ENCODE measurements around the gene SLC22A6.
"Not testable (repeated sequence)": the region's sequence is repeated elsewhere in the genome, so short reads cannot be mapped to it uniquely, and the experiment has no call there.

The SLC22A6 gene

DNA sequence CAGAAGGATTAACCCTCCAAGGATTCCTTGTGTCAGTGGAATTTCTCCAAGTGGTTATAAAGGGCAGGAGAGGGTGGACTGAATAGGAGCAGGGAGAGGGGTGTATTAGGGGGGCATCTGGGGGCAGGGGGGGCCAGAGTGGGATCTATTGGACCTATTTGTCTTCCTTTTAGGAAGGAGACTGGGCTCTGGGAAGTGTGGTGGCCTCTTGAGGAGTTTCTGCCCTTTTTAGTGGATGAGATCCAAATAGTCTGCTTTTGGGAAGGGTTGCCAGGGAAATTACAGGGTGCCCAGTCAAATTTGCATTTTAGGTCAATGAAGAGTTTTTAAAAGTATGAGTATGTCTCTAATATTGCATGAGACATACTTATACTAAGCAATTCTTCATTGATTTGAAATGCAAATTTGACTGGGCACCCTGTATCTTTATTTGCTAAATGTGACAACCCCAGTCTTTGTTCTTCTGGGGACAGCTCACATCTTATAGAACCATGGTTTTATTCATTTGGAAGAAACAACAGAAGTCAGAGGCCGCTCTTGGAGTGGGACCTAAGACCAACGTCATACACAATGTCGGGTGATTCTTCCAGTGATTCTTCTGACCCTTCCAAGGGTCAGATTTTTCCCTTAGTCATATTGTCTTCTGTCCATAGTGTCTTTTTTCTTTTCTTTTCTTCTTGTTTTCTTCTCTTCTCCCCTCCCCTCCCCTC, 429 bp upstream of the SLC22A6 start:
- DNase-seq, result no peak

DNA sequence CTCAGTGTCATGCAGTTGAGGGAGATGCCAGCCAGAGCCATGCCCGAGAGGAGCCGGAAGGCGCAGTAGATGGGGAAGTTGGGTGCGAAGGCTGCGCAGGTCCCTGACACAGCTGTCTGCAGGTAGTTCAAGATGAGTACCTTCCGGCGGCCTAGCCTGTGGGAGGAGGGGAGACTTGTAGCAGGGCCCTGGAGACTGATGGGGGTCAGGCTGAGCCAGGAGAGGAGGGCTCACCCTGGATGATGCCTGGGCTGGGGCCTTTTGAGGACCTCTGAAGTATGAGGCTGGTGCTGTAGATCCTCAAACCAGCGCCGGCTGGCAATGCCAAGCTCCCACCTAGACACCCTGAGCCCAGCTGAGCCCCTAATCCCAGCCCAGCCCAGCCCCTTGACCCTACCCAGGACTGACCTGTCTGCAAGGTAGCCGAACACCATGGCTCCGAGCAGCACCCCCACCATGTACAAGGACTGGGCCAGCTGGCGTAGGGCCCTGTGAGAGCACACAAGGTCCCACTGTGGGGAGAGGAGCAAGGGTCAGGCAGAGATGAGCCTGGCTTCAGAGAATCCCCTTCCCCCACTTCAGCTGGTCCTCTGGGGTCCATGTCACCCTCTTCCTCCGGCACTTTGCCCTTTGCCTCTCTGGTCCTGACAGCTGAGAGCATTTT, 1.1 kb downstream of the SLC22A6 start:
- DNase-seq, result no peak

DNA sequence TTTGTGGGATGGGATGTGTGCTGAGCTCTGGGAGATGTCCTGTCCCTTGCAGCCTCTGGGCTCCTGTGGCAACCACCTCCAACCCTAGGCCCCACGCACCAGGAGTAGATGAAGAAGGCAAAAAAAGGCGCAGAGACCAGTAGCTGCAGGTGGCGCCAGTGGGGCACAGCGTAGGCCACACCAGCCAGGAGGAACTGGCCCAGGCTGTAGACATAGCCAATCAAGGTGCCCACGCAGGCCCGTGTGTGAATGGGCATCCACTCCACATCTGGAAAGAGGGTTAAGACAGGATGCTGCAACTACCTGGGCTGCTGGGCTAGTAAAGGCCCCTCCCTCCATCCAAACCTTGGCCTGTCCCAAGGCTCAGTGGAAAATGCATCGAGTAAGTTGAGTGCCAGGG, 3.0 kb downstream of the SLC22A6 start:
- DNase-seq, result no peak

DNA sequence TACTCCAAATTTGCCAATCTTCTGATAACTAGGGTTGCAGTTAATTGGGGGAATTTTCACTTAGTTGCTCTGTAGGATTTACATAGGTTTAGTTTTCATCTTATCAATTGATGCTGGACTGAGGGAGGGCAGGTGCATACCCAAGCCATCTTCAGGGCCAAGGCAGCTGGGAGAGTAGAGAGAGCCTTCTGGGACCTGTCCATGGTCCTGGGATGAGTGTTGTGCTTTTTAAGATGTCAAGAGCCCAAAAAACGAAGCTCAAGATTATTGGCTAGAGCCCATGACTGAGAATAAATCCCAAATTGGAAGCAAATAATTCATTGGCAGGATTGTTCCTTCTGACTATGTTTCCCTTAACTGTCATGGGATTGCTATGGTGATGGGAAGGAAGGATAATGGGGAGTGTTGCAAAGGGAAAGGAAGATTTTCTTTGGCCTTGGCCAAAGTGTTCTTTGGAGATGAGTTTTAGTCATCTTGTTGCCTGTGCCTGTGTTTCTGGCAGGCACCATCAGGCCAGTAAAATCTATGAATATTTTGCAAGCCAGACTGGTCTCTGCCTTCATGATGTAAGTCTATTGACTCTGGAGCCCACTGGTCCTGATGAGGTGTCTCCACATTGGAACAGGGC, 4.5 kb downstream of the SLC22A6 start:
- no peak for DNase-seq

DNA sequence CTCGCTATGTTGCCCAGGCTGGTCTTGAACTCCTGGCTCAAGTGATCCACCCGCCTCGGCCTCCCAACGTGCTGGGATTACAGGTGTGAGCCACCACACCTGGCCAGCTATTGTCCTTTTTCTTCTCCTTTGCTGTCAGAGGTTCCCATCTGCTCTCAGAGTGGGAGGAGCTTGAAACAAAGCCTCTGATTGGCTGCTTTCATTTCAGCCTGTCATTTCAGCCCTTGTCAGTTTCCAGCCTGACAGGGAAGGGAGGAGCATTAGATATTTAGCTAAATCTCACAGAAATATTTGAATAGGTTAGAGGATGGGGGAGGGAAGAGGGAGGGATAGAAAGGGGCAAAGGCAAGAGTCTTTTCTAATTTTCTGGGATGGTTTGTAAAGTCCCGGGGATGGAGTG, 8.7 kb downstream of the SLC22A6 start:
- no peak for DNase-seq

DNA sequence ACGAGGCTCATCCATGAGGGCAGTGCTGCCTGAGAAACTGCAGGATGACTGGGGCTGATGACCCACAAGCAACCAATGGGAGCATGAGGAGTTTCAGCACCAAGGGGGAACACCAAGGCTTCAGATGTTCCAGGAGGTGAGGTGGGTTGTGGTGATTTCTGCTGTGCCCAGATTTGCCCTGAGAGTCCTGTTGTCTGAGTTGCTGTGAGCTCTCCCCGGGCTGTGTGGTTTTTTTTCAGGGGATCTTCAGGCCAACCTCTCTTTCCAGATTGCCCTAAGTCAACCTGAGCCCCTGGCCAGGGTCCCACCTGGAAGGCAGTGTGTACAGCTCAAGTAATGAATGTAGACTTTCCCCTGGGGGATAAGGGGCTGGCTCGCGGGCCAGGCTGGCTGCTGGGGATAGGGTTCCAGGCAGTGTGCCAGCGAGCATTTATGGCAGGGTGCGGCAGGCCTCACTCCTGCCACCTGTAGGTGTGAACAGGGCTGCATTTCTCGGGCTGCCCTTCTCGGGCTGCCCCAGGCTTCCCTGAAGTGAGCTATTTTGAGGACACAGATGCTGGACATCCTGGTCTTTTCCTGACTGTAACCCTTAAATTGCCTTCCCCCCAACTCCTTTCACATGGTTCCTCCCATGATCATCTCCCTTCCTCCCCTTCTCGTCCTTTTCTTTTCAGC, 9.8 kb downstream of the SLC22A6 start:
- peak; percentile 8 for DNase-seq

DNA sequence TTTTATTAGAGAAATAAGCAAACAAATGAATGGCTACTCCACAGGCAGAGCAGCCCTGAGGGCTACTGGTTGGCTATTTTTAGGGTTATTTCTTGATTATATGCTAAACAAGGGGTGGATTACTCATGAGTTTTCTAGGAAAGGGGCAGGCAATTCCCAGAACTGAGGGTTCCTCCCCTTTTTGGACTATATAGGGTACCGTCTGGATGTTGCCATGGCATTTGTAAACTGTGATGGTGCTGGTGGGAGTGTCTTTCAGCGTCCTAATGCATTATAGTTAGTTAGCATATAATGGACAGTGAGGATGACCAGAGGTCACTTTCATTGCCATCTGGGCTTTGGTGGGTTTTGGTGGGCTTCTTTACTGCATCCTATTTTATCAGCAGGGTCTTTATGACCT, 19.2 kb downstream of the SLC22A6 start:
- DNase-seq, result no peak

DNA sequence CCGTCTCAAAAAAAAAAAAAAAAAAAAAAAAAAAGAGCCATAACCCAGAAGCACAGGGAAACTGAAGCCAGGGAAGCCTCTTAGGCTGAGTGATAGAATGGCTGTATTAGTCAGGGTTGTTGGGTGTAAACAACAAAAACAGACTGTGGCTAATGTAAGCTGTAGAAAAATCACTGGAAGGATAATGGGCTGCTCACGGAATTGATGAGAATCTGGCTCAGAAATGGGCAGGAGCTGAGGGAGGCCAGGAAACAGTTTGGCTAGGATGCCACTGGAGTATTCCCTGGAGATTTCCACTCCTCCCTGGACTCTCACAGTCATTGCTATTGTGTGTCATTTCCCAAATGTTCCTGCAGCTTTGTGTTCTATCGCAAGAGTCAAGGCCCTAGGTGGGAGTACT, 22.4 kb downstream of the SLC22A6 start:
- no peak for DNase-seq

DNA sequence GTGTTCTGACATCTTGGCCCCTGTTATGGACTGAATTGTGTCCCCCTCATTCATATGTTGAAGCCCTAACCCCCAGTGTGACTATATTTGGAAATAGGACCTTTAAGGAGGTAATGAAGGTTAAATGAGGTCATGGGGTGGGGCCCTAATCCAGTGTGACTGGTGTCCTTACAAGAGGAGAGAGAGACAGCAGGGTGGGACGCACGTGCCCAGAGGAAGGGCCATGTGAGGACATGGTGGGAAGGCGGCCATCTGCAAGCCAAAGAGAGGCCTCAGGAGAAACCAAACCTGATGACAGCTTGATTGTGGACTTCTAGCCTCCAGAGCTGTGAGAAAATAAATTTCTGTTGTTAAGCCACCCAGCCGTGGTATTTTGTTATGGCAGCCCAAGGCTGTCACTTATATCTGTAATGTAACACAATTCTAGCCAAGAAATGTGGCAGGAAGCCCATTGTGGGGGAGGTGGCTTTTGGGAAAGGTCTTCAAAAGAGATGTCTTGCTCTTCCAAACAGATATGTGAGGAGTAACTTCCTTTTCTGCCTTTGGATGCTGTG, 23.7 kb downstream of the SLC22A6 start:
- no peak for DNase-seq

DNA sequence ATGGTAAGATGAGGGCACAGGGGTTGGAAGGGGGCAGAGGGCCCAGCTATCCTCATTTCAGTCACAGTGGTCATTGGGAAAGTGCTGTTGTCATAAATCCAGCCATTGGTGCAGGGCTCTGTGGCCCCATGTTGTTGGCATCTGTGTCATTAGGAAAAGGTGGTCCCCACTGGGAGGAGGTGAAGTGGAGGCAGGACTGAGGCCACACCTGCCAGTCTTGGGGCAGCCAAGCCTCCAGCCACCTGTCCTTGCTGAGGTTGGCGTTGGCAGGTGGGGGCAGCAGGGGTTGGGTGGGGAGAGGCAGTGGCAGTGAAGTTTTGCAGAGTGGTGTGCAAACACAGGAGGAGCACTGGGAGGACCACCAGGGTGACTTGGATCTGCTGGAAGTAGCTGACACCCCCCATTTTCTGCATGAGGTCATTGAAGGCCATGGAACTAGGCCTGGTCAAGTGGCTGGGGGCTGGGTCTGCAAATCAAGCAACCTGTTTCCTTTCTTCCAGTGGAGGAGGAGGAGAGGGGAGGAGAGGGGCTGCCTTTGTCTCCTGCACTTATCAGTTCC, 25.3 kb downstream of the SLC22A6 start:
- no peak for DNase-seq

DNA sequence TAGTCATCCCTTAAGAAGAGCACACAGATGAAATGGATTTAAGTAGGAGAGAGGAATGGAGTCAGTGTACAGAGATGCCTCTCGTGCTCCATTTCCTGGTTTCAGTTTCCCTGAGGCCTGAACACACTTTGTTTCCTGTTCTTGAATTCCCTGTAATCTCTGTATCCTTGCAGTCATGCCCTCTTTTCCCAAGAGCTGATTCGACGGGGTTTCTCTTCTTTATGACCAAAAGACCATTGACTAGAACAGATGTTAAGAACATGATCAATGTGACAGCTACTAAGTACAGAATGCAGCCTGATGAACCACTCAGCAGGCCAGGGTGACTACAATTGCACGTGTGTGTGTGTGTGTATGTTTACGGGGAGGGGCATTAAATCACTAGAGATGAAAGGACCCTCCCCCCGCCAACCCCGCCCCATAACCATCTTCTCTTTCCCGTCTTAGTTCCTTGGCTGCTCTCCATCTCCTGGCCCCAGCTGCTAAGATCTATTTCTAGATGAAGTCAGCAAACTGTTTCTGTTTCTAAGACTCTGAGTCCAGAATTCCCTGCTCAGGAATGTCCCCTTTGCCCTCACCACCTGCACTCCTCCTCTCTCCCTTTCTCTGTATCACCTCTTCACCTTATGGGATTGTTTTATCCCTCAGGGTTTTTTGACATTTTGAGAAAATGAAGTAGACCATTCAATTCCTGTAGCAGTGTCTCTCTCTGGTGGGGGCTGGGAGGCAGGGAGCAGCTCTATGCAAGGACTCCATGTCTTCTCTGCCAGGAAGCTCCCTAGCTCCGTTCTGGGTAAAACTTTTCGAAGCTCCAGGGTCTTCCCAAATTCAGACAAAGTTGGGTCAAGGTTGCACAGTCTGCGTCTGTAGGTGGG, 26.0 kb downstream of the SLC22A6 start:
- no peak for DNase-seq

DNA sequence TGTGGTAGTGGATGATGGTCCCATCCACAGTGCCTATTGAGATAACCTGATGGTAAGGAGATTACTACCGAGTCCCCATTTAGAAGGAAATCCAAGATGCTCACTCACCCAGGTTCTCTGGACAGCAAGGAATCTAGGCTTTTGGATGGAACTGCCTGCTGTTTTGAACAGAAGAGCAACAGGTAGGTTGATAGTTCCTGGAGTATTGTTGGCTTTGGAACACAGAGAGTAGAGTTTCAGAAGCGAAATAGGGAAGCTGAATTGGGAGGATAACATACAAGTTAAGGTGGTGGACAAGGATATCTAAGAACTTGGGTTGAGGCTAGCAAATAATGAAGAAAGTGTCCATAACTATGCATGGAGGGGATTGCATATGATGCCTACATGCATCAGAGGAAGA, 27.6 kb downstream of the SLC22A6 start:
- no peak for DNase-seq

DNA sequence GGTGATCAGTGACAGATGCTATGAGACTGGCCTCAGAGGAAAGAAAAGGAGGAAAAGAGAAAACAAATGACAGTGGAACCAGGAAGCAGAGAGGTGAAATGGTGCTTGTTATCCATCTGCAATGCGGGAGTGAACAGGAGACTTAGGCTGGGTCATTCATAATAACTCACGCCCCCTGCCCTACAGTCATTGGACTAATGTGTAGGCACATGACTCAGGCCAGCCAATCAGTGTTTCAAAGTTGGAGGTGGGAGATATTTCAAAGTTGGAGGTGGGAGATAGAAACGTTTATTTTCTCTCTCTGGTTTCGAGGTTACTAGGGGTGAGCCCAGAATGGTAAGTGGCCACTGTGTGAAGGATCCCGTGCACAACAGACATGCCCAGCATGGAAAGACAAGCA, 30.3 kb downstream of the SLC22A6 start:
- no peak for DNase-seq

DNA sequence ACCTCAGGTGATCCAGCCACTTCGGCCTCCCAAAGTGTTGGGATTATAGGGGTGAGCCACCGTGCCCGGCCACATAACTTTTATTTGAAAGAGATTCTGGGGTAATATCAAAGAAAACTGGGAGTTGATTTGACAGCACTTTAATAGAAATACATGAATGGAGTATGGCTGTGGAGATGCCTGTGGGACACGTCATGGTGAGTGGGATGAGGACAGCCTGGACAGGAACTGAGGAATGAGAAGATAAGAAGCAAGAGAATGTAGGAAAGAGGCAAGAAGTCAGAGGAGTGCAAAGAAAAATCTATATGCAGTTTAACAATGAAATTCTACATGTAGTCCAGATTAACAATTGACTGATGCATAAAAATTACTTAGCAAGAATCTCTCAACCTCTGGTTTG, 31.0 kb downstream of the SLC22A6 start:
- DNase-seq, result no peak

DNA sequence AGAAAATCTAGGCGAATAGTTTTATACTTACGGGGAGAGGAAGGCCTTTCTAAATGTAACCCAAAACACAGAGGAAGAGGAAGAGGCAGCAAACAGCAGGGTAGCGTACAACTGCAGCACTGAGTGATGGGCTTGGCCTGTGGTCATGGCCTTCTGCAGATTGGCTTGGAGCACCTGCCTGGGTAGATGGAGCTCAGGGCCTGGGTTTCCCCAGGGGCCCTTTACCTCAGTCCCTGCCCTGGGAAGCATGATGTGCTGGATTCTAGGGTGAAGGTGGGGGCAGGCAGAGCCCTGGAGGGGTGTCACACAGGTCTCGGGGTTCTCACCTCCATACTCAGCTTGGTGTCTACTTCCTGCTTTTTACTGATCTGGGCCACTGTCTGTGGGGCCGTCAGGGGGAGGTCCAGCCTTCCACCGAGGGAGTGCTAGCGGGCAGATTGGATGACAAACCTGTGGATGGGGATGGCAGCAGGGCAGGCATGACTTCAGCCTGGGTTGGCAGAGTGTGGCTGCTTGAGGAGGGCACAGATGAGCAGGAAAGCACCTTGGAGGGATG, 35.9 kb downstream of the SLC22A6 start:
- no peak for DNase-seq

DNA sequence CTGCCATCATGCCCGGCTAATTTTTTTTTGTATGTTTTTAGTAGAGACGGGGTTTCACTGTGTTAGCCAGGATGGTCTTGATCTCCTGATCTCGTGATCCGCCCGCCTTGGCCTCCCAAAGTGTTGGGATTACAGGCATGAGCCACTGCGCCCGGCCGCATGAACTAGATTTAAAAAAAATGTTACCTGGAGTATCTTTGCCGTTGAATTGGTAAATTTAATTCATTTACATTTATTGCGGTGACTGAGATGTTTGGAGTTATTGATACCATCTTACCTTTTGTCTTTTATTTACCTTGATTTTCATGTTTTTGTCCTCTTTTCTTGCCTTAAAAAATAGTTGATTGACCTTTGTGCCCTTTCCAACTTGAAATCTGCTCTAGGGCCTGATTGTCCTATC, 39.2 kb downstream of the SLC22A6 start:
- not testable (repeated sequence) for DNase-seq

DNA sequence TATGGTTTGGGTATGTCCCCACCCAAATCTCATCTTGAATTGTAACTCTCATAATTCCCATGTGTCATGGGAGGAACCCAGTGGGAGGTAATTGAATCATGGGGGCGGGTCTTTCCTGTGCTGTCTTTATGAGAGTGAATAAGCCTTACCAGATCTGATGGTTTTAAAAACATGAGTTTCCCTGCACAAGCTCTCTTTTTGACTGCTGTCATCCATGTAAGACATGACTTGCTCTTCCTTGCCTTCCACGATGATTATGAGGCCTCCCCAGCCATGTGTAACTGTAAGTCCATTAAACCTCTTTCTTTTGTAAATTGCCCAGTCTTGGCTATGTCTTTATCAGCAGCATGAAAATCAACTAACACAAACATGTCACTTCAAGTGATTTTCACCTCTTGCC, 47.2 kb downstream of the SLC22A6 start:
- not testable (repeated sequence) for DNase-seq

DNA sequence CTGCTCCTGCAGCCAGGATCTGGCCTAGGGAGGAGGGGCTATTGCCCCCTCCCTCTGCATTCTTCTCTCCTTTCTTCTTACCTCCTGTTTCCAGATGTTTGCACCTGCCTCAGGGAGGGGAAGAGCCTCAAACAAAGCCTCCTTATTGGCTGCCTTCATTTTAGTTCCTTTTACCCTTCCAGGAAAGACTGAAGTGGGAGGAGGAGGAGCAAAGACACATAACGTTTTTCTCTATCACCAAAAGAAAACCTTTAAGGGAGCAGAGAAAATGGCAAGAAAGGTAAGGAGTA, 50.3 kb downstream of the SLC22A6 start:
- DNase-seq, result no peak

DNA sequence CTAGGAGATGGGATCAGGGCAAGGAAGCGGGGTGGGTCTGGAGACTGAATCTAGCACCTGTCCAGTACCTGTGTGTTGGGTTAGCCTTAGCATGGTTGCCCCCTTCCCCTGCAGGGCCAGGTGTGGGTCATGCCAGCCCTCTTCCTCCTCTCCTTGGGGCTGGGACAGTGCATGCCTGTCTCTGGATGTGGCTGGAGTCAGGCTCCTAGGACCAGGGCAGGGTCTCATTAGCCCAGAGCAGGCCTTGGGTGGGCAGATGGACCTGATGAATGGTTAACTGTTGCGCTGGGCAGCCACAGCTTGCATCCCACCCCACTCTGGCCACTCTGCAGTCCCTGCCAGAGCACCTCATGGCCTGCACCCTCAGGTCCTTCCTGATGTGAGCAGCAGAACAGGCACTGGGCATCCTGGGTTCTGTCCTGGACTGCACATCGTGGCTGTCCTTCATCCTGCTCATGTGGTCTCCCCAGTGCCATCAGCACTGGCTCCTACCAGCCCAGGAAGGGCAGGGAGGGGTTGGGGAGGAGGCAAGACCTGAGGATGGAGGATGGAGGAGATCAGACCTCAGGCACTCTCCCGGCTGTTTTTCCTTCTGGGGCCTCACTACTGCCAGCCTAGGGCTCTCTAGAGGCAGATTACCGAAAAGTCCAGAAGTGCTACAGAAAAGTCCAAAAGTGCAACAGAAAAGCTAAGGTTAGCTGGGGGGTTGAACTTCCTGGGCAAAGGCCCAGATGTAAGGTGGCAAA, 50.8 kb downstream of the SLC22A6 start:
- DNase-seq, result no peak

DNA sequence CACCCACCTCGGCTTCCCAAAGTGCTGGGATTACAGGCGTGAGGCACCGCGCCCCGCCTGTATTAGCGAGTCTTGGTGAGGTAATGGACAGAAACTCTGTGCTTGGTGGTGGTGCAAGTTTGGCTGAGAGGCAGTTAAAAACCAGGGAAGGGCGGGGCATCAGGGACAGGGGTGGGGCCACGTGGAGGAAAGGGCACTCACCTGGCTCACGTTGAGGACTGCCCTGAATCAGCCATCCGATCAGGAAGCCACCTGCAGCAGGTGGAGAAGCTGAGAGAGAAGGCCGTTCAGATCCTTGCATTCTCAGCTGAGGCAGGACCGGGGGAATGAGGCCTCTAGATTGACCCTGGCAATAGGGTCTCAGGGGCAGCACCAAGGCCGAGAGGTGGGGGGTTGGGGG, 51.5 kb downstream of the SLC22A6 start:
- DNase-seq, result no peak

Measured in NCI-H524 treated with DMSO at 0.1 percent for 48 hours (cell line).